OCI-LY1 (cell line): ENCODE results near the gene PSD2.

Experiments used
- H2AFZ ChIP-seq: fragments of 200-600 bp; sonication (generic), shearing (Covaris generic); 2 replicates; pipeline ENCODE4 v1.6.0; 2014; ENCODE audit warnings: antibody characterized with exemption, mild to moderate bottlenecking, low read length
- H3F3A ChIP-seq: fragments of 200-600 bp; sonication (generic), shearing (Covaris generic); 2 replicates; pipeline ENCODE4 v1.6.0; 2014; ENCODE audit warnings: mild to moderate bottlenecking, antibody characterized with exemption, low read length, moderate library complexity; ENCODE audit not compliant: insufficient read depth
- H3K27ac ChIP-seq: fragments of 200-600 bp; sonication (generic); 2 replicates; pipeline ENCODE4 v1.5.1; 2014; ENCODE audit warnings: low read length, mixed run types, mild to moderate bottlenecking, low read depth; ENCODE audit not compliant: poor library complexity, severe bottlenecking
- H3K27me3 ChIP-seq: fragments of 200-600 bp; sonication (generic); 2 replicates; pipeline ENCODE4 v1.6.0; 2014; ENCODE audit warnings: antibody characterized with exemption, mild to moderate bottlenecking, low read length, moderate library complexity; ENCODE audit not compliant: insufficient read depth
- H3K36me3 ChIP-seq: fragments of 200-600 bp; sonication (generic); 2 replicates; pipeline ENCODE4 v1.6.1; 2014; ENCODE audit warnings: mild to moderate bottlenecking, antibody characterized with exemption, low read length, moderate library complexity, mixed read lengths; ENCODE audit not compliant: insufficient read depth
- H3K4me1 ChIP-seq: fragments of 200-600 bp; sonication (generic); 2 replicates; pipeline ENCODE4 v1.5.1; 2014; ENCODE audit warnings: mild to moderate bottlenecking, low read length, moderate library complexity; ENCODE audit not compliant: insufficient read depth, severe bottlenecking
- H3K4me2 ChIP-seq: fragments of 200-600 bp; sonication (generic), shearing (Covaris generic); 2 replicates; pipeline ENCODE4 v1.6.1; 2014; ENCODE audit warnings: low read length
- H3K4me3 ChIP-seq: fragments of 200-600 bp; sonication (generic); 2 replicates; pipeline ENCODE4 v1.5.1; 2014; ENCODE audit warnings: low read length, low read depth, mild to moderate bottlenecking, mixed read lengths; ENCODE audit not compliant: poor library complexity, severe bottlenecking
- H3K79me2 ChIP-seq: fragments of 200-600 bp; shearing (Covaris generic); 2 replicates; pipeline ENCODE4 v1.6.1; 2016; ENCODE audit warnings: mixed run types, low read length, mixed read lengths; ENCODE audit not compliant: insufficient read depth
- H3K9ac ChIP-seq: fragments of 200-600 bp; sonication (generic), shearing (Covaris generic); 2 replicates; pipeline ENCODE4 v1.6.1; 2014; ENCODE audit warnings: mild to moderate bottlenecking, low read length, mixed read lengths
- H3K9me2 ChIP-seq: fragments of 200-600 bp; sonication (generic), shearing (Covaris generic); 2 replicates; pipeline ENCODE4 v1.6.1; 2014; ENCODE audit warnings: low read depth, mild to moderate bottlenecking, low read length, mixed read lengths
- H3K9me3 ChIP-seq: fragments of 200-600 bp; shearing (Covaris generic); 2 replicates; pipeline ENCODE4 v1.6.1; 2014; ENCODE audit warnings: low read length, mixed read lengths
- H4K20me1 ChIP-seq: fragments of 200-600 bp; sonication (generic), shearing (Covaris generic); 2 replicates; pipeline ENCODE4 v1.6.0; 2016; ENCODE audit warnings: mild to moderate bottlenecking, low read length; ENCODE audit not compliant: insufficient read depth
- EZH2 ChIP-seq: fragments of 200-600 bp; sonication (generic), shearing (Covaris generic); IDR thresholded peaks from 2 replicates; pipeline ENCODE4 v1.8.0; 2017; ENCODE audit warnings: borderline replicate concordance, mixed run types, mild to moderate bottlenecking, antibody characterized with exemption, low read length, moderate library complexity, mixed read lengths
- TF ChIP-seq, protein P1 (sequence below): fragments of 200-600 bp; sonication (generic), shearing (Covaris generic); IDR thresholded peaks from 2 replicates; pipeline ENCODE4 v1.5.1; 2017; ENCODE audit warnings: mild to moderate bottlenecking, antibody characterized with exemption, low read length, moderate library complexity, mixed read lengths

Gene PSD2

DNA sequence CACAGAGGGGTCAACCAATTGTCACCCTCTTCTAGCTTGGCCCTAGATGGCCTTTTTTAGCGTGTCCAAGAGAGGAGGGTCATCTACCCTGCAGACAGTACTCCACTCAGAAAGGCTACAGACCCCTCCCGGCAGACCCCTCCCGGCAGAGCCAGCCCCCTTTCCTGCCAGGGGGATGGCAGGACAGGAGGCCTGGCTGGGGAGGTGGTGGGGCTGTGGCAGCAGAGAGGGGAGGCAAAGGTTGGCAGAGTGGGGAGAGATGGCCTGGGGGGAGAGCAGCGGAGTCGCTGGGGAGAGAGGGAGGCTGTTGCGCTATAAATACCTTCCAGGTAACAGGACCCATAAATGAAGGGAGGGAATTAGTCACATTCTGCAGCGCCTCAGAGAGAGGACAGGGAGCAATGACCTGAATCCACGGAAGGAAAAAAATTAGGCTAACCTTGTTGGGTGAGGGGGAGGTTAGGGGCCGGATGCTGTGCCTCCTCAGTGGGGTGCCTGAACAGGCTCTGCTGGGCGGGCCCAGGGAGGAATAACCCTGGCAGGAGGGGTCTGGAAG lies 32.9 kb upstream of the PSD2 start:
- Histone ChIP-seq H3K9ac (no peak overlapping the region), H3K9me2 (no peaks in the 10 kb centered on the region), H3K4me2 (no peak overlapping the region), H2AFZ (no peak overlapping the region), H3K36me3 (no peaks in the 10 kb centered on the region), H3F3A (peaks cover 5% of the 10 kb centered on the region; the same call in 1 of the 2 replicates), H3K79me2 (no peaks in the 10 kb centered on the region), H3K9me3 (no peaks in the 10 kb centered on the region), H3K4me3 (no peak overlapping the region), H3K4me1 (peaks cover 25% of the 10 kb centered on the region), H3K27me3 (peaks cover 5% of the 10 kb centered on the region; the same call in 1 of the 2 replicates), H3K27ac (no peak overlapping the region), H4K20me1 (no peaks in the 10 kb centered on the region)
- TF ChIP-seq EZH2: no peak
- TF ChIP-seq, protein P1, sequence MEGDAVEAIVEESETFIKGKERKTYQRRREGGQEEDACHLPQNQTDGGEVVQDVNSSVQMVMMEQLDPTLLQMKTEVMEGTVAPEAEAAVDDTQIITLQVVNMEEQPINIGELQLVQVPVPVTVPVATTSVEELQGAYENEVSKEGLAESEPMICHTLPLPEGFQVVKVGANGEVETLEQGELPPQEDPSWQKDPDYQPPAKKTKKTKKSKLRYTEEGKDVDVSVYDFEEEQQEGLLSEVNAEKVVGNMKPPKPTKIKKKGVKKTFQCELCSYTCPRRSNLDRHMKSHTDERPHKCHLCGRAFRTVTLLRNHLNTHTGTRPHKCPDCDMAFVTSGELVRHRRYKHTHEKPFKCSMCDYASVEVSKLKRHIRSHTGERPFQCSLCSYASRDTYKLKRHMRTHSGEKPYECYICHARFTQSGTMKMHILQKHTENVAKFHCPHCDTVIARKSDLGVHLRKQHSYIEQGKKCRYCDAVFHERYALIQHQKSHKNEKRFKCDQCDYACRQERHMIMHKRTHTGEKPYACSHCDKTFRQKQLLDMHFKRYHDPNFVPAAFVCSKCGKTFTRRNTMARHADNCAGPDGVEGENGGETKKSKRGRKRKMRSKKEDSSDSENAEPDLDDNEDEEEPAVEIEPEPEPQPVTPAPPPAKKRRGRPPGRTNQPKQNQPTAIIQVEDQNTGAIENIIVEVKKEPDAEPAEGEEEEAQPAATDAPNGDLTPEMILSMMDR: no peak

DNA sequence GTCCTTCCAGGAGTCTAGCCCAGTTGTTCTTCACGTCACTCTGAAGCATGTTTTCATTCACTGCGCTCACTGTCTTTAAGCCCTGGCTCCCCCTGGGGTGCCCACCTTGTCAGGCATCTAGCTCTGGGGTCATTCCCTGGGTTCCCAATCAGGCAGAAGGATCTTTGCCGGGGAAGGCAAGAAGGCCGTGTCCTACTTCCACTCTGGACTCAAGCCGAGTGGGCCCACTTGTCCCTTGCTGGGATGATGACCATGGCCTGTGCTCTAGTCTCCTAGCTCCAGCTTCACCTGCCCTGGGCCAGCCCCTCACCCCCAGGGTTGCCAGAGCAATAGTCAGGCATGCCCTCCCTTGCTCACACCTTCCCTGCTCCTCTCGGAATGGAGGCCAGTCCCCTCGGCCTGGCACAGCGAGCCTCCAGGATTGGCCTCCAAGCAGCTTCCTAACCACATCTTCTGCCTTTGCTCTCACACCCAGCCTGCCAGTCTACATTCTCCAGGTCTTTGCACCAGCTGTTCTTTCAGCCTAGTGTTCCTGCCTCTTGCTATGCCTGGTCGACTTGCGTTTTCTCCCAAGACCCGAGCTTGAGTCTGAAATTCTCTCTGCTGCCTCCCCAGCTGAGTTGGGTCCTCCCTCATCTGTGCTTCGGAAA lies 32.2 kb upstream of the PSD2 start:
- Histone ChIP-seq H3K27me3 (peaks cover 5% of the 10 kb centered on the region; the same call in 1 of the 2 replicates), H3K9me2 (no peaks in the 10 kb centered on the region), H2AFZ (no peak overlapping the region), H4K20me1 (no peaks in the 10 kb centered on the region), H3F3A (peaks cover 5% of the 10 kb centered on the region; the same call in 1 of the 2 replicates), H3K4me3 (no peak overlapping the region), H3K36me3 (no peaks in the 10 kb centered on the region), H3K79me2 (no peaks in the 10 kb centered on the region), H3K27ac (no peak overlapping the region), H3K9me3 (no peaks in the 10 kb centered on the region), H3K4me2 (no peak overlapping the region), H3K4me1 (peaks cover 25% of the 10 kb centered on the region), H3K9ac (no peak overlapping the region)
- TF ChIP-seq EZH2: no peak
- TF ChIP-seq, protein P1: no peak

DNA sequence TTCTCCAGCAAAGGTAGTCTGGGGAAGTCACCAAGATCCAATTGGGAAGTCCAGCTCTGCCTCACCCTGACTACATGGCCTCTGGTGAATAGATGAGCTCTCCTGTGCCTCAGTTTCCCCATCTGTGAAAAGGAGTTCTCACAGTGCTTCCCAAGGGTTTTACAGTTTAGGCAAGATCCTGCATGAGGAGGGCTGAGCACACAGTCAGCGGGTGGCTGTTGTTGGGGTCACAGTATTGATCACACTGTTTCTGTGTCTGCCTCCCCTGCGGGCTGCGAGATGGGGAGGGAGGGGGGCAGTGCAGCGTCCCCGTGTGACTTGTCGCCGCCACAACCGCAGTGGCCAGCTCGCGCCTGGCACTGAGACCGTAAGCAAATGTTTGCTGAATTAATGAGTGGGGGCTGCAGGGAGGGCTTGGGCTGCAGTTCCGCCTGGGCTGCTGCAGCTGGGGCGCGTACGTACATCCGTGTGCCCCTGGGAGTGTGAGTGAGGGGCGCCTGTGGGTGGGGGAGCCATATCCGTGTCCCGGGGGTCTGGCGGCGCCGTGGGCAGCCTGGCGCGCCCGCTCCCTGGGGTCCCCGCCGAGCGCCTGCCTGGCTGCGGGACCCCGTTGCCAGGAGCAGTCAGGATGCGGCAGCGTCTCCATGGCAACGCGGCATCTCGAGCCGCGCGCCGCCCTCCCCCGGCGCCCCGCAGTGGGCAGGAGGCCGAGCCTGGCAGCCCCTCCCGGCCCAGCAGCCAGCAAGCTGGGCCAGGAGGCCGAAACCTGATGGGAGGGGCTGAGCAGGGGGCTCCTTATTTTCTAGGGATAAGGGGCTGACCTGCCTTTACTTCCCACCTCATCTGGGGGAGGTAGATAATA lies 31.4 kb upstream of the PSD2 start:
- TF ChIP-seq, protein P1: no peak; the same call in 1 of the 2 replicates
- TF ChIP-seq EZH2: no peak
- no peaks in the 10 kb centered on the region for H3K9me3 ChIP-seq
- H4K20me1 ChIP-seq: no peaks in the 10 kb centered on the region
- H3K27me3 ChIP-seq: peaks cover 5% of the 10 kb centered on the region; the same call in 1 of the 2 replicates
- no peaks in the 10 kb centered on the region for H3K36me3 ChIP-seq
- H3K9me2 ChIP-seq: no peaks in the 10 kb centered on the region
- H2AFZ ChIP-seq: no peak overlapping the region
- H3K79me2 ChIP-seq: no peaks in the 10 kb centered on the region
- peaks cover 5% of the 10 kb centered on the region; the same call in 1 of the 2 replicates for H3F3A ChIP-seq
- no peak overlapping the region for H3K27ac ChIP-seq
- no peak overlapping the region for H3K9ac ChIP-seq
- peak overlapping the region; percentile 21; the same call in 1 of the 2 replicates for H3K4me2 ChIP-seq
- no peak overlapping the region for H3K4me3 ChIP-seq
- H3K4me1 ChIP-seq: peaks cover 24% of the 10 kb centered on the region
